T-helper 1 cell treated with Interleukin-12 subunit alpha and Interleukin-12 subunit beta and Interleukin-4 antibody, amounts not matched to agents 30 μg/mL and 1 μg/mL, for 36 hours (primary cell): ENCODE results near the gene DOK7.

Source experiments
- H3K27ac Mint-ChIP-seq: one replicate; pipeline ENCODE4 v1.8.0; 2021; ENCODE audit warnings: mild to moderate bottlenecking, mixed read lengths
- H3K27me3 Mint-ChIP-seq: one replicate; pipeline ENCODE4 v1.8.0; 2021; ENCODE audit warnings: low read depth, mixed read lengths
- H3K36me3 Mint-ChIP-seq: one replicate; pipeline ENCODE4 v1.8.0; 2021; ENCODE audit warnings: low read depth, mixed read lengths
- H3K4me1 Mint-ChIP-seq: one replicate; pipeline ENCODE4 v1.8.0; 2021; ENCODE audit warnings: low read depth, mixed read lengths
- H3K4me3 Mint-ChIP-seq: one replicate; pipeline ENCODE4 v1.8.0; 2021; ENCODE audit warnings: mild to moderate bottlenecking, moderate library complexity, mixed read lengths
- H3K9me3 Mint-ChIP-seq: one replicate; pipeline ENCODE4 v1.8.0; 2021; ENCODE audit warnings: mixed read lengths

Gene DOK7, protein sequence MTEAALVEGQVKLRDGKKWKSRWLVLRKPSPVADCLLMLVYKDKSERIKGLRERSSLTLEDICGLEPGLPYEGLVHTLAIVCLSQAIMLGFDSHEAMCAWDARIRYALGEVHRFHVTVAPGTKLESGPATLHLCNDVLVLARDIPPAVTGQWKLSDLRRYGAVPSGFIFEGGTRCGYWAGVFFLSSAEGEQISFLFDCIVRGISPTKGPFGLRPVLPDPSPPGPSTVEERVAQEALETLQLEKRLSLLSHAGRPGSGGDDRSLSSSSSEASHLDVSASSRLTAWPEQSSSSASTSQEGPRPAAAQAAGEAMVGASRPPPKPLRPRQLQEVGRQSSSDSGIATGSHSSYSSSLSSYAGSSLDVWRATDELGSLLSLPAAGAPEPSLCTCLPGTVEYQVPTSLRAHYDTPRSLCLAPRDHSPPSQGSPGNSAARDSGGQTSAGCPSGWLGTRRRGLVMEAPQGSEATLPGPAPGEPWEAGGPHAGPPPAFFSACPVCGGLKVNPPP

DNA sequence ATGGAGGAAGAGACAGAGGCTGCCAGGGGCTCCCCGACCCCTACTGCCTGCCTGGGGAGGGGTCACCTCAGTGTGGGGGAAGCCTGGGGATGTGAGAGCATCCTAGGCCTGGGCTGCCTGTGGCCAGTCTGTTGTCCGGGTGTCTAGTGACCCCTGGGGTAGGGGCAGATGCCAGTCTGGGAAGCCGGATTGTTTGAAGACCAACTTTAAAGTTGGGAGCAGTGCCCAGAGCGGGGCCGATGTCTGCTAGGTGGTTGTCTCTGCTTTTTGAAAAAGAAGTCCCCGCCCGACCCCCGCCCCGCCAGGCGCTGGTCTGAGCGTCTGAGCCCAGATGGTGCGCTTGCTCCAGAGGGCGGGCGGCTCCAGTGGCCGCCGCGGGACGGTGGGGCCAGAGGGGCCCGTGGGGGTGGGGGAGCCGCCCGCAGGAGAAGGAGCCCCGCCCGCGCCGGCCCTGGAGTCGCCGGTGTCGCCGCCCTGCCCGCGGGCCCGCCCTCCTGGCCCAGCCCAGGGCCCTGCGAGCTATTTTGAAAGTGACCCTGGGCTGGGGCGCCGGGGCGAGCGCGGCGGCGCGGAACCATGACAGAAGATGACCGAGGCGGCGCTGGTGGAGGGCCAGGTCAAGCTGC lies at the start of gene DOK7:
Gene DOK7, plus strand, starts transcription at position 517 of the 626 bp plus-strand sequence. Its CDS starts 70 bp downstream, at position 587.
- Mint-ChIP-seq H3K27ac (no peak within 1 kb of the TSS), H3K4me3 (no peak within 1 kb of the TSS), H3K9me3 (no peaks in the 10 kb centered on the region), H3K27me3 (peaks cover 9% of the 10 kb centered on the region), H3K4me1 (no peaks in the 10 kb centered on the region), H3K36me3 (no peaks in the 10 kb centered on the region)

DNA sequence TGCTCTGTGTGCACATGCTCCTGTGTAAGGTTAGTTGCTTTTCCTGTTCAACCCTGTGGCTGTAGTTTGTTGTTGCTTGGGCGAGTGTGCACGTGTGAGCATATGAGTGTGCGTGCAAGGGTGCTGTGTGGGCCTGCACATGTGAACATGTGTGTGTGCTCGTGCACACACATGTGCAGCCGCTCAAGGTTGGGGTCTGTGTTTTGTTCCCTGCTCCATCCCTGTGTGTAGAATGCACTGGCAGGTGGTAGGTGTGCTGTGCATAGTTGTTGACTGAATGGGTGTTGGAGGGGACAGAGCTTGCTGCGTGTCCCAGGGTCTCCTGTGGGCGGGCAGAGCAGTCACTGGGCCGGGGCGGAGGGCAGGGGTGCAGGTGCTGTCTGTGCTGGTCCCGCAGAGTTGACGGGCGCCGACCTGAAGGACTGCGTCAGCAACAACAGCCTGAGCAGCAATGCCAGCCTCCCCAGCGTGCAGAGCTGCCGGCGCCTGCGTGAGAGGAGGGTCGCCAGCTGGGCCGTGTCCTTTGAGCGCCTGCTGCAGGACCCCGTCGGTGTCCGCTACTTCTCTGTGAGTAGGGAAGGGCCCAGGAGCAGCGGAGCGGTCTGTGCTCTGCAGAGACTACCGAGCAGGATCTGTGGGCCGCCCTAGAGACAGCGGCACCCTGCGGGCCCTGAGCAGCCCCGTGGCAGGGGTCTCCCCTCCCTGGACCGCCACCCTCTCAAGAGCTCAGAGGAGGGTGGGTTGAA lies 49.3 kb upstream of the DOK7 start:
- Mint-ChIP-seq H3K4me1 (no peaks in the 10 kb centered on the region), H3K27me3 (no peaks in the 10 kb centered on the region), H3K9me3 (no peaks in the 10 kb centered on the region), H3K36me3 (no peaks in the 10 kb centered on the region), H3K4me3 (no peak overlapping the region), H3K27ac (no peak overlapping the region)

DNA sequence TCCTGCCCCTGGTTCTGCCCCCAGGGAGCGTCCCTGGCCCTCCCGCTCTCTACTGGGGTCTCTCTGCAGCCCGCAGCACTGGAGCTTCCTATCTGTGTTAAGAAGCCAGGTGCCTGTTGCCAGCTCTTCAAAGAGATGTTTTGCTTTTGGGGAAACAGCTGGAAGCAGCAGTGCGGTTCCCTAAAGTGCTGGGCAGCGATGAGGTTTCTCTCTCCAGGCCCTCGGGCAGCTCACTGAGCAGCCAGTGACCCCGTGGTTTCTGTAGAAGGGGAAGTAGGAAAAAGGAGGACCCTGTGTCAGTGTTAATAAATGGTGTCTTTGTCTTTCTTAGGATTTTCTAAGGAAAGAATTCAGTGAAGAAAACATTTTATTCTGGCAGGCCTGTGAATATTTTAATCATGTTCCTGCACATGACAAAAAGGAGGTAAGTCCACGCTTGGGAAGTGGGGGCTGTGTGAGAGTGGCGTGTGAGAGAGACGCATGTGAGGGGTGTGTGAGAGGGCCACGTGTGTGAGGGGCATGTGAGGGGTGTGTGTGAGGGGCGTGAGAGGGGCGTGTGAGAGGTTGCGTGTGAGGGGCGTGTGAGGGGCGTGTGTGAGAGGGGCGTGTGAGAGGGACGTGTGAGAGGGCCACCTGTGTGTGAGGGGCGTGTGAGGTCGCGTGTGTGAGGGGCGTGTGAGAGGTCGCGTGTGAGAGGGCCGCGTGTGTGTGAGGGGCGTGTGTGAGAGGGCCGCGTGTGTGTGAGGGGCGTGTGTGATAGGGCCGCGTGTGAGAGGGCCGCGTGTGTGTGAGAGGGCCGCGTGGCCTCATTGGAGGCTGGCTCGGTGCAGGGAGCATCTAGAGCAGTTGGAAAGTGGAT lies 48.5 kb upstream of the DOK7 start:
- Mint-ChIP-seq H3K27me3 (no peaks in the 10 kb centered on the region), H3K27ac (no peak overlapping the region), H3K4me3 (no peak overlapping the region), H3K9me3 (no peaks in the 10 kb centered on the region), H3K36me3 (no peaks in the 10 kb centered on the region), H3K4me1 (no peaks in the 10 kb centered on the region)

DNA sequence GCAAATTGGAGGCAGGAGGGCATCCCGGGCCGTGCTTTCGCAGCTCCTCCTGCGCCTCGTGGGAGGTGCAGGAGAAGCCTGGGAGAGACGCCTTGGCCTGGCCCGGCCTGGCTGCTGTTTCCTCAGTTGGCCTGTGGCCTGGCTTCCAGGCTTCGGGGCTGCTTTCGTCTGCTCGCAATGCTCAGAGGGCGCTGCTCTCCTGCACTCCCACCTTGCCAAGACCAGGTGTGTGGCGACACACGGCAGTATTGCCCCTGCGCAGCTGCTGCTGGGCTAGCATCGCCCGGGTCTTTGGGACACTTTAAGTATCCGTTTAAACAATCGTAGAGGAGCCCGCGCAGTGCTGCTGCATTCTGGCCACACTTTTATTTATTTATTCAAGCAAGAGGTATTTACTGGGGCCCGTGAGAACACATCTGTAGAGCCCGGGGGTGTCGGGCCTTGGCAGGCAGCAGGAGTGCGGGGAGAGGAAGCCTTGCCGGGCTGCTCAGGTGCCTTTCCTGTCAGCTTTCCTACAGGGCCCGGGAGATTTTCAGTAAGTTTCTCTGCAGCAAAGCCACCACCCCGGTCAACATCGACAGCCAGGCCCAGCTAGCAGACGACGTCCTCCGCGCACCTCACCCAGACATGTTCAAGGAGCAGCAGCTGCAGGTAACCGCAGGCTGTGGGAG lies 47.5 kb upstream of the DOK7 start:
- Mint-ChIP-seq H3K4me3 (no peak overlapping the region), H3K27ac (no peak overlapping the region), H3K4me1 (no peaks in the 10 kb centered on the region), H3K27me3 (no peaks in the 10 kb centered on the region), H3K9me3 (no peaks in the 10 kb centered on the region), H3K36me3 (no peaks in the 10 kb centered on the region)

DNA sequence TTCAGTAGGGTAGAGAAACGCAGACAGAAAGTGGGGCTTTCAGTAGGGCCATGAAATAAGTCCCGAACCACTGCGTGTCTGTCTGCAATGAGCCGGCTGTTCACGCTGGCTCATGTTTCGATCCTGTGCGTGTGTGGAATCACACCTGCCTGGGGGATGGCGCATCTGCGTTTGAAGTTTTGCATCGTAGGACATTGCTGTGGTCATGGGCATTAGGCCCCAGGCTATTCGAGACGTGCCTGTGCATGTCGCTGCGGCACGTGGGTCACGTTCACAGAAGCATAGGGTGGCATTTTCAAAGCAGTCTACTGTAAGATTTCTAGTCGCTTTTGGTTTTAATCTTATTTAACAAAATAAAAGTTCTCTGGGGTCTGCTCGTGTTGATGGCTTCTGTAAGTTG lies 46.8 kb upstream of the DOK7 start:
- H3K36me3 Mint-ChIP-seq: no peaks in the 10 kb centered on the region
- no peak overlapping the region for H3K27ac Mint-ChIP-seq
- H3K27me3 Mint-ChIP-seq: no peaks in the 10 kb centered on the region
- H3K4me3 Mint-ChIP-seq: no peak overlapping the region
- no peaks in the 10 kb centered on the region for H3K9me3 Mint-ChIP-seq
- H3K4me1 Mint-ChIP-seq: no peaks in the 10 kb centered on the region

DNA sequence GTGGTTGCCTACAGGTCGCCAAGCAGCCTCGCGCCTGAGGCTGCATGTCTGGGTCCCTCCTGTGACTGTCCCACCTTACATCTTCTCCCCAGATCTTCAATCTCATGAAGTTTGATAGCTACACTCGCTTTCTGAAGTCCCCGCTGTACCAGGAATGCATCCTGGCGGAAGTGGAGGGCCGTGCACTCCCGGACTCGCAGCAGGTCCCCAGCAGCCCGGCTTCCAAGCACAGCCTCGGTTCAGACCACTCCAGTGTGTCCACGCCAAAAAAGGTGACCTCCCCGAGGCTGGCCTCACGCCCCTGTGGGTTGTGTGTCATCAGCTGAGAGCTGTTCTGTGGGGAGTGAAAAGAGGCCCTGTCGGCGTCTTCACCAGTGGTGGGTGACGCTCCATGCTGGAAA lies 46.3 kb upstream of the DOK7 start:
- H3K27ac Mint-ChIP-seq: no peak overlapping the region
- H3K4me3 Mint-ChIP-seq: no peak overlapping the region
- H3K36me3 Mint-ChIP-seq: no peaks in the 10 kb centered on the region
- no peaks in the 10 kb centered on the region for H3K27me3 Mint-ChIP-seq
- H3K9me3 Mint-ChIP-seq: no peaks in the 10 kb centered on the region
- no peaks in the 10 kb centered on the region for H3K4me1 Mint-ChIP-seq

DNA sequence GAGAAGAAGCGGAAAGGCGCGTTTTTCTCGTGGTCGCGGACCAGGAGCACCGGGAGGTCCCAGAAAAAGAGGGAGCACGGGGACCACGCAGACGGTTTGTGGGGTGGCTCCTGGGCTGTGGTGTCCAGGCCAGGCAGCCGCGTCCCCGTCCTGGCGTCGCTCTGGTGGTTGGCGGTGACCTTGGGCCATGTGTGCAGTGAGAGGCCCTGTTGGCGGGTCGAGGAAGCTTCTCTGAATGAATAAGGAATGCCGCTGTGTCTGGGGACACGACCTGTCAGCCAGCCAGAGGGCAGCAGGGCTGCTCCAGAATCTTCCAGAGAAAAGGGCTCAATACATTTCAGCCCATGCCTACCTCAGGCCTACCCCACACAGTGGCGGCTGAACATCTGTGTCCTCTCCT lies 45.7 kb upstream of the DOK7 start:
- Mint-ChIP-seq H3K9me3 (no peaks in the 10 kb centered on the region), H3K4me3 (no peak overlapping the region), H3K27ac (no peak overlapping the region), H3K36me3 (no peaks in the 10 kb centered on the region), H3K4me1 (no peaks in the 10 kb centered on the region), H3K27me3 (no peaks in the 10 kb centered on the region)

DNA sequence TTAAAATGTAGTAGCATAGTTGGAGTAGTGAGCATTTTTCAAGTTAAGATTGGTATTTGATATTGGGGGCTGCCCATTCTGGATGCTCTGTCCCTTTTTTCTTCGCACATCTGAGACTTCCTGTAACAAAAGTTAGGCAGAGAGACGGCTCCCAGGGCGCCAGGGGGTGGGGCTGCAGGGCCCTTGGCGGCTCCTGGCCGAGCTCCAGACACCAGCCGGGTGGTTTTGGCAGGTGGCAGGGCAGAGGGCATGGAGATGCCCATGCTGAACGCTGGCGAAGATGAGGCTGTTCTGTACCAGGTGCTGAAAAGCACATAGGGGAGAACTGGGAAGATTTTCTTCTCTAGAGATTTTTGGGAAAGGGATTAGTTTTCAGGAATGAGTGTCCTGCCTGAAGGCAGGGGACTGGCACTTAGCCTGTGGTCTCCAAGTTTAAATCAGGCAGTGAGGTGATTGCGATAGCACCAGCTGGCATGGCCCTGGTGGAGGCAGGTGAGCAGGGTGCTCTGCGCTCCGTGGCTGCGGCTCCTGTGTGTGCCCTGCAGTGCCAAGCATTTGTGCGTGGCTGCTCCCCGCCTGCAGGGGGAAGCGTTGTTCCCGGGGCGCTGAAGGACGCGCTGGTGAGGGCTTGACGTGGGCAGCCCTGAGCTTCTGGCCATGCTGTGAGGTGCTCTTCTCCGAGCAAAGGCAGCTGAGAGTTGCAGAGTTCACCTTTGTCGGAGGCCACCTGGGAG lies 44.9 kb upstream of the DOK7 start:
- Mint-ChIP-seq H3K27ac (no peak overlapping the region), H3K27me3 (no peaks in the 10 kb centered on the region), H3K36me3 (no peaks in the 10 kb centered on the region), H3K9me3 (no peaks in the 10 kb centered on the region), H3K4me1 (no peaks in the 10 kb centered on the region), H3K4me3 (no peak overlapping the region)

DNA sequence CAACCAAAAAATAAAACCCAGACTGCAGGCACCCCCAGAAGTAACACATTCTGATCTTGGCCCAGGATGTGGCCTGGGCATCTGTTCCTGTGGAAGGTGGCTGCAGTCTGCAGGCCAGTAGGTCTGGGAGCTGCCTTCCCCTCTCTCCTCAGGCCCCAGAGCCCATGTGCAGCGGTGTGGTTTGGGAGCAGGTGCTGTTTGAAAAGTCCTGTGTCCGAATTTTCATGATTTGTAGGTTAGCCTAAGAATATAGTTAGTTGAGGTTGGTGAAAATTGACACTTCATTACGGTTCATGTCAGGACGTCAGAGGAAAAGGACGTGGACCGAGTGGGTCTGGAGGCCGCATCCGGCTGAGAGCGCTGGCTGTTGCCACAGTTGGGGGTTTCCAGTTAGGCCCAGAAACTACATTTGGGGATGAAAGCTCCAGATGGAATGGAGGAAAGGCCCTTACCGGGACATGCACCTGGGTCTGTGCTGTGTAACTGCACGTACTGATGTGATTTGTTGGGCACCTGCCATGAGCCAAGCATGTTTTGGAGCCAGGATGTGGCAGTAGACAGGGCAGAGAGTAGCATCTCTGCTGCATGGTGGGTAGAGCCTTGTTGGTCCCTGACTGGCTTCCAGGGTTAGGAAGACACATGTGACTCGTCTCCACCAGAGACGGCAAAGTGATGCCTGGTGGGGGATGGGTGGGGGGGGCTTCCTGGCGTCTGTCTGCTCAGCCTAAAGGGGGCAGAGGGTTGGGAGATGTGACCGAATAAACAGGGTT lies 43.1 kb upstream of the DOK7 start:
- no peaks in the 10 kb centered on the region for H3K36me3 Mint-ChIP-seq

DNA sequence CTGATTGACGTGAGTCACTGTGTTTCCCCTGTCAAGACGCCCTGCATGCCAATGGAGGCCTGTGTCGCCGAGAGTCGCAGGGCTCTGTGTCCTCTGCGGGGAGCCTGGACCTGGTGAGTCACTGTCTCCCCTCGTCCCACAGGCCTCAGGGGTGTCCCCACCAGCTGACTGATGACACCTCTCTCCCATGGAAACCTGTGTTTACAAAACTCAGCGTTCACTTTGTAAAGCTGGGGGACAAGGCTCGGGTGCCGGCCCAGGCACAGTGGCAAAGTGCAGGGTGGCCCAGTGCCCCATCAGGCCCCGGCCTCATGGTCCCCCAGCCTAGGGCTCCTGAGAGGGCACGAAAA lies 42.5 kb upstream of the DOK7 start:
- Mint-ChIP-seq H3K9me3 (no peaks in the 10 kb centered on the region), H3K36me3 (no peaks in the 10 kb centered on the region), H3K27me3 (no peaks in the 10 kb centered on the region), H3K4me1 (no peaks in the 10 kb centered on the region), H3K27ac (no peak overlapping the region), H3K4me3 (no peak overlapping the region)

More for the DNA sequence above, 43.1 kb upstream of the DOK7 start:
- Mint-ChIP-seq H3K27ac (no peak overlapping the region), H3K27me3 (no peaks in the 10 kb centered on the region), H3K9me3 (no peaks in the 10 kb centered on the region), H3K4me3 (no peak overlapping the region), H3K4me1 (no peaks in the 10 kb centered on the region)

DNA sequence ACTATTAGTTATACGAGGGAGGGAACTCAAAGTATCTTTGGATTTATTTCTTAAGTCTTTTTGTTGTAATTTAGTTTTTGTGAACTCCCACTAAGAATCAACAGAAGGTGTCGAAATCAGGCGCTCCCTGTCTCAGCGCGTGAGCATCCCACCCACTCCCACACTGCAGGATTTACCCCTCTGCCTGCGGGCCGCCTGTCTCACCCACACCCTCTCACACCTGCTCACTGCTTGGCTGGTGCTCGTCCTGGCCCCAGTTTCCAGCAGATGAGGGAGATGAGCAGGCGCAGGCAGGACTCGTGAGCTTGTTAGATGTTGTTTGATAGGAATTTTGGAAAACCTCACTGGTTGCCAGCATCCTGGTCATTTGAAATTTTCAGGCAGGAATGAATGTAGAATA lies 42.1 kb upstream of the DOK7 start:
- Mint-ChIP-seq H3K36me3 (no peaks in the 10 kb centered on the region), H3K4me3 (no peak overlapping the region)

DNA sequence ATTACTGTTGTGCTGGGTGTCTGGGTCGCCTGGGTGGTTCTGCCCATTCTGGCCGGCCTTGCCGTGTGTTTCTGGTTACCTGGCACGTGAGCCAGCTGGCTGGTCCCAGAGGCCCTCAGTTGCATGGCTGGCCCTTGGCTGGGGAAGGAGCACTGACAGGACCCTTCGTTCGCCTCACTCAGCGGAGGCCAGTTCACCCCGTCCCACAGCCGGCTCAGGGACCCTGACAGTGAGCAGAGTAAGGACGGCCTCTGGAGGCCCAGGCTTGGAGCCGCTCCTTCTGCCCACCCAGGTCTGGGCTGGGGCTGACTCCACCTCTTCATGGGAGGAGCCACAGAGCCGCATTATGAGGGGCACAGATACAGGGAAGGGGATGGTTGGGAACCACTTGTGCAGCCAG lies 41.6 kb upstream of the DOK7 start:
- no peak overlapping the region for H3K4me3 Mint-ChIP-seq
- no peaks in the 10 kb centered on the region for H3K36me3 Mint-ChIP-seq
- H3K27me3 Mint-ChIP-seq: no peaks in the 10 kb centered on the region
- no peaks in the 10 kb centered on the region for H3K9me3 Mint-ChIP-seq
- H3K4me1 Mint-ChIP-seq: no peaks in the 10 kb centered on the region
- no peak overlapping the region for H3K27ac Mint-ChIP-seq

More for the DNA sequence above, 42.1 kb upstream of the DOK7 start:
- Mint-ChIP-seq H3K27ac (no peak overlapping the region), H3K9me3 (no peaks in the 10 kb centered on the region), H3K4me1 (no peaks in the 10 kb centered on the region), H3K27me3 (no peaks in the 10 kb centered on the region)
